Right kidney (tissue), 1 donor: ENCODE results near the gene GAS7.
"Not testable (repeated sequence)": the region's sequence is repeated elsewhere in the genome, so short reads cannot be mapped to it uniquely, and the experiment has no call there.

Experiments
- DNase-seq: peaks from one replicate; pipeline ENCODE4 v3.0.0-alpha.2; 2016

Gene GAS7

DNA sequence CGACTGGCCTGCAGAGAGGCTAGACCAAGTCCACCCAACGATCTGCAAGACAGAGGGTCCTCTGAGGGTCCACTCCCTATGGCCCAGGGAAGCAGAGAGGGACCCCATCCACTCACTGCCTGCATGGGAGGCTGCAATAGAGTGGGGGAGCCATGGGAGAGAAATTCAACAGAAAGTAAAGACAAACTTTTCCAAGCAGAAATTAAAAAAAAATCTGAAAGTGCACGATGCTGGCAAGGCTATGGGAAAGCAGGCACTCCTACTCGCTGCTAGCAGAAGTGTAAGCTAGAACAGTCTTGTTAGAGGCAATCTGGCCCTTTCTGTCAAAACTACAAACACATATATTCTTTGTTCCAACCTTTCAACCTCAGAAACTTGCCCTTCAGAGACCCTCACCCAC is 85.4 kb downstream of the GAS7 start:
- no peak for DNase-seq

GRCh38 chr17:10111907-10112452 is 86.4 kb downstream of the GAS7 start:
- no peak for DNase-seq

- DNase-seq: no peak
Observed at GRCh38 chr17:10109146-10109545, 89.3 kb downstream of the GAS7 start.

DNA sequence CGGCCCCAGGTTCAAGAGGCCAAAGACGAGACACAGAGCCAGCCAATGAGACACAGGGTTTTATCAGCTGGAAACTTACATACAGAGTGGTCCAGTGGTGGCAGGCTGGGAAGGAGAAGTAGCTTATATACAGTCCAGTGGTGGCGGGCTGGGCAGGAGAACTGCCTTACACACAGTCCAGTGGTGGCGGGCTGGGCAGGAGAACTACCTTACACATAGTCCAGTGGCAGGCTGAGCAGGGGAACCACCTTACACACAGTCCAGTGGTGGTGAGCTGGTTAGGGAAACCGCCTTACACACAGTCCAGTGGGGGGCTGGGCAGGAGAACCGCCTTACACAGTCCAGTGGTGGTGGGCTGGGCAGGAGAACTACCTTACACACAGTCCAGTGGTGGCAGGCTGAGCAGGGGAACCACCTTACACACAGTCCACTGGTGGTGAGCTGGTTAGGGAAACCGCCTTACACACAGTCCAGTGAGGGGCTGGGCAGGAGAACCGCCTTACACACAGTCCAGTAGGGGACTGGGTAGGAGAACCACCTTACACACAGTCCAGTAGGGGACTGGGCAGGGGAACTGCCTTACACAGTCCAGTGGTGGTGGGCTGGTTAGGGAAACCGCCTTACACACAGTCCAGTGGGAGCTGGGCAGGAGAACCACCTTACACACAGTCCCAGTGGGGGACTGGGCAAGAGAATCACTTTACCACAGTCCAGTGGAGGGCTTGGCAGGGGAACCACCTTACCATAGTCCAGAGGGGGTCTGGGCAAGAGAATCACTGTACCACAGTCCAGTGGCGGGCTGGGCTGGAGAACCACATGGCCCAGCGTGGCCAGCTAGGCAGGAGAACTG is 90.9 kb downstream of the GAS7 start:
- no peak for DNase-seq

DNA sequence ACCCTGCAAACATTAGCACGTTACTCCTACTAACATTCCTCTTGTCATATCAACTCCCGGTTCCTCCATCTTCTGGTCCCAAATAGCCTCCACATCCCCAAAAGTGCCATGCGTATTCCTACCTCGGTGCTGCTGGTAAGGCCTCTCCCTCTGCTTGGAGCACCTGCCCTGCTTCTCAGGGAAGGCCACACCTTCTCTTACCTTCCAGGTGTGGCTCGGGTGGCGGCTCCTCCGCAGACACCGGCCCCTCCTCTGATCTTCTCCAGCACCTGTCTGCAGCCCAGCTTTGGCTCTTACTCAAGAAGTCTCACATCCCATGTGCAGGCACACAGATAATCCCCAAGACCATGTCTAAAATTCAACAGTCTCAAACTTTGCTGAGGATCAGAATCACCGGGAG is 92.3 kb downstream of the GAS7 start:
- DNase-seq: no peak

DNA sequence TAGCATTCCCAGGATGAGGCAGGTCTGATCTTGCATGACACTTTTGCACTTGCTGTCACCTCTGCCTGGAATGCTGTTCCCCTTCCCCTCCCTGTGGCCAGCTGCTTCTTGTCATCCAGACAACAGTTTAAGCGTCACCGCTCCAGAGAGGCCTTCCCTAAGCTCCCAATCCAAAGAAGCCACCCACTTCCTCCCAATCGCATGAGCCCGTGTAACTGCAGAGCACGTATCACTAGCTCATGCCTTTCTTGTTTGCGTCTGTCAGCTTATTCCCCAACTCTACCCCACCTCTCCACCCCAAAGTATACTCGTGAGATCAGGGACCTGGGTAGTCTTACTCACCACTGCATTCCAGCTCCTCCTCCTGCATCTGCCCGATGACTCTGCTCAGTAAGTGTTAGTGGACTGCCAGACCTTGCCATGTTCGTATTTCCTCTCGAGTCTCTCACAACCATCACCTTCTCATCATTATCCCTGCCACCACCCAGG is 92.8 kb downstream of the GAS7 start:
- peak; percentile 55 for DNase-seq

GRCh38 chr17:10103712-10104111 is 94.7 kb downstream of the GAS7 start:
- DNase-seq: no peak

DNA sequence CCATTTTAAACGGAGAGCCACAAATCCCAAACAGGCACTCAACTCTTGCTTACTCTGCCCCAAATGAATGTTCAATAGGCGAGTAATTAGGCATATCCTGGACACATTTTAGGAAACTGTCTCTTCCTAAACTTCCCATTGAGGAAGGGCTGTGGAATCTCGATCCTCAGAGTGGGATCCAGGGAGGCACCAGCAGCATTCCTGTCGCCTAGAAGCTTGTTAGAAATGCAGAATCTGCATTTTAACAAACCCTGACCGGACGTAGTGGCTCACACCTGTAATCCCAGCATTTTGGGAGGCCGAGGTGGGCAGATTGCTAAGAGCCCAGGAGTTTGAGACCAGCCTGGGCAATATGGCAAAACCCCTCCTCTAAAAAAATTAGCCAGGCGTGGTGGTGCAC is 95.6 kb downstream of the GAS7 start:
- DNase-seq: no peak

DNA sequence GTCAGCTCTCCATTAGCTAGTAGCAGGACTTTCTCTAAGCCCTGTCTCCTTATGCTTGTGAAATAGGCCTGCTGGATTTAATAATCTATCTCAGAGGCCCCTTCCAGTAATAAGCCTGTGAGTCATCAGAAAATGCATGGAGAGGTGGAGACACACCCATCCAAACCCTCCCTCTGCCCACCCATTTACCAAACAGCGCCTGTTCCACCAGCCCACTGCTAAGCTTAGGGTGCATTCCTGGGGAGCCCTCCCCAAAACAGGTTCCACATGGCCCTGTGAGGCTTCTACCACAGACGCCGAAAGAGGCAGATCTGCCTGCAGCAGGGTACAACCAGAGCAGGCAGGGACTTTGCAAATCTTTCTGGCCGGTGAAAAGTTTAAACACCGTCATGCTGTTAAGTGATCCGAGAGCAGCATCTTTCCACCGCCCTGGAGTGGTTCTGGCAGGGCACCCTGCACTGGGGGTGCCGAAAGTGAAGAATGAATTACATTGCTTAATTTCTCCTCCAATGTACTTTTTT is 99.3 kb downstream of the GAS7 start:
- DNase-seq: no peak

- DNase-seq: no peak
Observed at GRCh38 chr17:10096596-10096995, 101.8 kb downstream of the GAS7 start.

GRCh38 chr17:10095295-10095694 is 103.1 kb downstream of the GAS7 start:
- DNase-seq: not testable (repeated sequence)

DNA sequence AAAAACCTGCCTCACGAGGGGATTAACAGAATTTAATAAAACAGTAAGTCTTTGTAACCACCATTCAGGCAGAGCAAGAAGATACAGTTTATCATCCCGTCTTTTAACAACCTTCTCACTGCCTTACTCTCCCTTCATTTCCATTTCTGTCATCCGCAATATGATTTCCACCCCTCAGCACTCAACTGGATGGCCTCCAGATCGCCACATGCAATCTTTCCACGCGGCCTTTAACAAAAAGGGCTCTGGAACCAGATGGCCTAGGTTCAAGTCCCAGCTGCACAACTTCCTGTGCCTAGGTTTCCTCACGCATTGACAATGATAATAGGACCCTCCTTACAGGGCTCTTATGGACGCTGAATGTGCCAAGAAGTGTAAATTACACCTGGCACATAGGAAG is 103.6 kb downstream of the GAS7 start:
- no peak for DNase-seq

DNA sequence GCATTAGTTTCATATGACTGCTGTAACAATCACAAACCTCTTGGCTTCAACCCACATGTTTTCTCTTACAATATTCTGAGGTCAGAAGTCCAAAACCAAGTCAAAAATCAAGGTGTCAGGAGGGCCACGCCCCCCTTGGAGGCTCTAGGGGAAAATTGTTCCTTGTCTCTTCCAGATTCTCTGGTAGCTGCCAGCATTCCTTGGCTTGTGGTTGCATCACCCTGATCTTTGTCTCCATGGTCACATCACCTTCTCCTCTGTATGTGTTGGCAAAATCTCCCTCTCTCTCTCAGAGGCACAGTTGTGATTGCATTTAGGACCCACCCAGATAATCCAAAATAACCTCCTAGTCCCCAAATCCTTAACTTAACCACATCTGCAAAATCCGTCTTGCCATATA is 105.8 kb downstream of the GAS7 start:
- DNase-seq: no peak

DNA sequence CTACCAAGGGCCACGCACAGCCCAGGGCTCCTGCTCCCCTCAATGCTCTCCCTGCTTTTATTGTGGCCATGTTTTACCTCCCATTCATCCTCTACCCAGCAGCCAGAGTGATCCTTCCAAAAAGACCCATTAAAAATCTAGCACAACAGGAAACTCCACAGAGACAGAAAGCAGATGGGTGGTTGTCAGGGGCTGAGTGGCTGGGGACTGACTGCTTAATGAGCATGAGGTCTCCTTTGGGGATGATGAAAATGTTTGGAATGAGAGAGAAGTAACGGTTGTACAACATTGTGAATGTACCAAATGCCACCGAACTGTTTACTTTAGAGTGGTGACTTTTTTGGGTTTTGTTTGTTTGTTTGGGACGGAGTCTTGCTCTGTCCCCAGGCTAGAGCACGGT is 107.4 kb downstream of the GAS7 start:
- no peak for DNase-seq

DNA sequence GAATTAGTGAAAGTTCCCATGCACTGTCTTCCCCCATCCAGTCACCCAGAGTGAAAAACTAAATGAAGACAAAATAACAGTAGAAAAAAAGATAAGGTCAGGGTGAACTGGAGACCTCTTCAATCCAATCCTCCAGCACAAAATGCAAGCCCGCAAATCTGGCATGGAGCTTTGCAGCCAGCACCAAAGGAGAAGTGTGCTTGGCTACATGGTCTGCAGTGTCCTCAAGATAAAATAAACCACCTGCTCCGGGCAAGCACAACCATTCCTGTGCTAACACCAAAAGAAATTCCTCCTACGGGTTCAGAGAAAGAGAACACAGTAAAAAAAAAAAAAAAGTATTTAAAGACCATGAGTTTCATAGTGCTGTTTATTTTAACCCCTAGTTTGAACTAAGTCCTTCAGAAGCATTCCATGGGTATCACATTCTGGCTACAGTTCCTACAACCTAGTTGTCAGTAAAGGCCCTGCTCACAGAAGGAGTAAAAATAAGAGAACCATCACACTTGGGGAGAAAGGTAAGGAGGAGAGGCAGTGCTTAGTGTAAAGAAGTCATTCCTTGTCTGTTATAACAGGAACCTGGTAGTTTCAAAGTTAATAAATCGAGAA is 109.1 kb downstream of the GAS7 start:
- DNase-seq: peak; percentile 34

DNA sequence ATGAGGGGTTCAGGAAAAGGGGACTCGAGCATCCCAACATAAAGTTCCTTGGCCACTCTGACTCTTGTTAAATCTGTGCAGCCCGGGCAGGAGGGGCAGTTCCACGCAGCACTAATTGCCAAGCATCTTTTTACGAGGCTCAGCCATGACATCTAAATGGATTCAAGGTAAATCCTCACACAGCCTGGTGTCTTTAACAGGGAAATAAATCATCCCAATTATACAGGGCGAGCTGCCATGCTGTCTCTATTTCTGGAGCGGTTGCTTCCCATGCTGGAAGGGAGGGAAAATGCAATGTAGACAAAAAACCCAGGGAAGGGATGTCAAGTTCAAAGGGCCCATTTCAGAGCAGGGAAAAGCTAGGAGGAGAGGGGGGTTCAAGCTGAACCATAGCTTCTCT is 110.0 kb downstream of the GAS7 start:
- no peak for DNase-seq

DNA sequence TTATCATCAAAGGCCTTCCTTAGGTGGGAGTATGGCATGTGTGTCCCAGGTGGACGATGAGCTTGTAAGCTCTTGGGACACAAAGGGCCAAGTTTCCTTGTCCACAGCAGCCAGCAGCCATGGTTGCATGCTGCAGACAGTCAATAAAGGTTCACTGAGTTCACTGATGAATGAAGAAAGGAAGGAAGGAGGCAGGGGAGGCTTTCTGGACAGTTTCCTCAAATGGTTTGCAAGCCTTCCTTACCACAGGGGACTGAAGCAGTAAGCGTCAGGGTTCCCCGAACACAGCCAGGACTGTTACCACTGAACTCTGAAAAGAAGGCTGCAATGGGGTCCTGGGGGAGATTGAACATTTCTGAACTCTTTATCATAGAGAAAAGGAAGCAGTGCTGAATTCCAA is 111.1 kb downstream of the GAS7 start:
- no peak for DNase-seq

GRCh38 chr17:10083864-10084263 is 114.5 kb downstream of the GAS7 start:
- no peak for DNase-seq

- no peak for DNase-seq
Observed at GRCh38 chr17:10082795-10083194, 115.6 kb downstream of the GAS7 start.

DNA sequence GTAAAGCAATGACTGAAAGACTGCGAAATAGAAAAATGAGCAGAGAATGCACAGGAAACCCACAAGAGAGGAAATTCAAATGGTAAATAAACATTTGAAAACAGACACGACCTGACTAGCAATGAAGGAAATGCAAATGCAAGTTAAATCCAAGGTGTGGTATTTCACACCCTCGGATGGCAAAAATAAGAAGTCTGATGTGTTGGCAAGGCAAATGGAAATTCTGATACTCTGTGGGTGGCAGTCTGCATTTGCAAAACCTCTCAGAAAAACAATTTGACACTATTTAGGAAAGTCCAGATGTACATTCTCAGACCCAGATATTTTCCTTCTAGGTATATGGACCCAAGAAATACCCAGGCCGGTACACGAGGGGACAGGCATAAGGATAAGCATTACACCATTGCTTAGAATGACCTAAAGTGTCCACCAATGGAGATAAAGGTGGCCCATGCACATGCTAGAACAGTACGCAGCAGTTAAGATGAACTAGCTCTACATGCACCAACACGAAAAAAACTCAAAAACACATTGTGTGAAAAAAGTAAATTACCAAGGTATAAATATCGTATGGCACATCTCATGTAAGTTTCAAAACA is 116.7 kb downstream of the GAS7 start:
- no peak for DNase-seq

DNA sequence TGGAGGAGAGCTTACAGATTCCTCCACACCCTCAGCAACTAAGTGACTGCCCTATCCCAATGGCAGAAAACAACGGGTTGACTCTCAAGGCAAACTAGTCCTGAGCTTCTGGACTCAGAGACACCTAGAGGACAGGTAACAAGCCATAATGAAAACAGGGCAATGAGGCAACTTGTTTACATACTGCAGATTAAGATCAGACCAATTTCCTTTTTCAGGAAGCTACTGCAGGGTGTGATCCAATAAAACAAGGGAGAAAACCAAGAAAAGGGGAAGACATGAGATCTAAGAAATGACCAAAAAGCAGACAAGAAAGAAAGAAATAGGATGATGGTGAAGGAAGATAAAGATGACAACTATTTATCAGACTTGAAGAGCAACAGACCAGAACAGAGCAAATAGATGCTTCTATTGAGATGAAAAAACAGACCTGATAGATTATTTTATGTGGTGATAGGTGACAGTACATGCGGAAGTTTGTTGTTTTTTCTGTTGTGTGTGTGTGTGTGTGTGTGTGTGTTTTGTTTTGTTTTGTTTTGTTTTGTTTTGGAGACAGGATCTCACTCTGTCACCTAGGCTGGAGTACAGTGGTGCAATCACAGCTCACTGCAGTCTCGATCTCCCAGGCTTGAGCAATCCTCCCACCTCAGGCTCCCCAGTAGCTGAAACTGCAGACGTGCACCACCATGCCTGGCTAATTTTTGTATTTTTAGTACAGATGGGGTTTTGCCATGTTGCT is 120.7 kb downstream of the GAS7 start:
- DNase-seq: no peak

DNA sequence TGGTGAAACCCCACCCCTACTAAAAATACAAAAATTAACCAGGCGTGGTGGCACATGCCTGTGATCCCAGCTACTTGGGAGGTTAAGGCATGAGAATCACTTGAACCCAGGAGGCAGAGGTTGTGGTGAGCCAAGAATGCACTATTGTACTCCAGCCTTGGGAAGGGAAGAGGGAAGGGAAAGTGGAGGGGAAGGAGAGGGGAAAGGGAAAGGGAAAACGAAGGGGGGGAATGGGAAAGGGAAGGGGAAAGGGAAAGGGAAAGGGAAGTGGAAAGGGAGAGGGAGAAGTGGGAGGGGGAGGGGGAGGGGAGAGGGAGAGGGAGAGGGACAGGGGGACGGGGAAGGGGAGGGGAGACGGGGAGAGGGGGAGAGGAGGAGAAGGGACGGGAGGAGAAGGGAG is 122.5 kb downstream of the GAS7 start:
- no peak for DNase-seq
